Measurements from ENCODE around the gene DMC1.

Gene DMC1

DNA sequence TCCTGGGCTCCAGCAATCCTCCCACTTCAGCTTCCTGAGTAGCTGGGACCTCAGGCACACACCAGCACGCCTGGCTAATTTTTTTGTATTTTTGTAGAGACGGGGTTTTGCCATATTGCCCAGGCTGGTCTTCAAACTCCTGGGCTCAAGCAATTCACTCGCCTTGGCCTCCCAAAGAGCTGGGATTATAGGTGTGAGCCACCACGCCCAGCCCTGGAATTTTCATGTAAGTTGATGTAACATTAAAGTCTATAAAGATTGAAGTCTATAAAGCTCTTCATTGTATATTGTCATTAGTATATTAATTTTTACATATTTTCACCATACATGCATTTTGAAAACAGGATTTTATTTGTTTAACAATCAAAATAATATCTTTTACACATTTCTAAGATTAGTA is 51.4 kb downstream of the DMC1 start:
- H2AFZ ChIP-seq (ENCODE audit: low read length): no peak overlapping the region
- H3K9me3 ChIP-seq (replicated peaks in 1 of 2; ENCODE audit: control insufficient read depth in 2 of 2, insufficient read depth in 1 of 2, low read depth in 1 of 2, low read length in 2 of 2): no peaks in the 10 kb centered on the region
- H3K14ac ChIP-seq (ENCODE audit: low read length): no peak overlapping the region
- WGBS, 2 donors (ENCODE audit: extremely low coverage in 2 of 2, insufficient read length in 2 of 2, insufficient replicate concordance in 1 of 2): no CpG with 5 or more reads among the region's 4 CpGs
- no peak overlapping the region for H2AK5ac ChIP-seq (ENCODE audit: low read depth, low read length)
- no peak overlapping the region for H2BK15ac ChIP-seq (ENCODE audit: low read length)
- H3K18ac ChIP-seq (ENCODE audit: low read length): no peak overlapping the region
- H3K79me1 ChIP-seq (ENCODE audit: low read depth, low read length): no peaks in the 10 kb centered on the region
- no peak overlapping the region for H4K91ac ChIP-seq (ENCODE audit: low read depth, low read length, poor library complexity)
- no peaks in the 10 kb centered on the region for H3K4me1 ChIP-seq (ENCODE audit: control insufficient read depth in 2 of 2, insufficient read depth in 1 of 2, low read depth in 1 of 2, low read length in 2 of 2)
- no peaks in the 10 kb centered on the region for H3K36me3 ChIP-seq (replicated peaks in 1 of 2; ENCODE audit: control insufficient read depth in 2 of 2, insufficient read depth in 2 of 2, low read length in 2 of 2)
- H2BK120ac ChIP-seq (ENCODE audit: low read depth, low read length): no peak overlapping the region
- H2BK12ac ChIP-seq (ENCODE audit: low read length): no peak overlapping the region
- no peak overlapping the region for H3K27ac ChIP-seq (replicated peaks; ENCODE audit: low read length)
- DNase-seq (ENCODE audit: low spot score): no peak
- no peak overlapping the region for H4K8ac ChIP-seq (ENCODE audit: low read depth, low read length)
- H3K9ac ChIP-seq (ENCODE audit: low read depth, low read length, poor library complexity): no peak overlapping the region
- H2BK5ac ChIP-seq (ENCODE audit: low read length): no peak overlapping the region
- H3K27me3 ChIP-seq (ENCODE audit: control insufficient read depth in 3 of 3, insufficient read depth in 3 of 3, low read depth in 1 of 3, low read length in 3 of 3): peaks cover 0 to 5% (median 0%) of the 10 kb centered on the region in 3 experiments
- no peak overlapping the region for H3K4me2 ChIP-seq (ENCODE audit: insufficient read depth, low read length, poor library complexity, severe bottlenecking)
- no peak overlapping the region for H3K4me3 ChIP-seq (ENCODE audit: low read length in 2 of 2)
- H3K23ac ChIP-seq (ENCODE audit: low read depth, low read length, poor library complexity): no peak overlapping the region
- no peak overlapping the region for H3K4ac ChIP-seq (ENCODE audit: low read length)

GRCh38 chr22:38513063-38513462 is 56.9 kb downstream of the DMC1 start:
- Histone ChIP-seq H2BK5ac (ENCODE audit: low read length) (no peak overlapping the region), H3K23ac (ENCODE audit: low read depth, low read length, poor library complexity) (no peak overlapping the region), H3K79me1 (ENCODE audit: low read depth, low read length) (no peaks in the 10 kb centered on the region), H4K91ac (ENCODE audit: low read depth, low read length, poor library complexity) (no peak overlapping the region), H3K18ac (ENCODE audit: low read length) (no peak overlapping the region), H3K27me3 (ENCODE audit: control insufficient read depth in 3 of 3, insufficient read depth in 3 of 3, low read depth in 1 of 3, low read length in 3 of 3) (no peaks in the 10 kb centered on the region), H3K4ac (ENCODE audit: low read length) (no peak overlapping the region), H2AFZ (ENCODE audit: low read length) (no peak overlapping the region), H2BK15ac (ENCODE audit: low read length) (no peak overlapping the region), H3K36me3 (replicated peaks in 1 of 2; ENCODE audit: control insufficient read depth in 2 of 2, insufficient read depth in 2 of 2, low read length in 2 of 2) (no peaks in the 10 kb centered on the region), H4K8ac (ENCODE audit: low read depth, low read length) (no peak overlapping the region), H2BK120ac (ENCODE audit: low read depth, low read length) (no peak overlapping the region), H3K4me2 (ENCODE audit: insufficient read depth, low read length, poor library complexity, severe bottlenecking) (no peak overlapping the region), H3K27ac (replicated peaks; ENCODE audit: low read length) (no peak overlapping the region), H3K4me1 (ENCODE audit: control insufficient read depth in 2 of 2, insufficient read depth in 1 of 2, low read depth in 1 of 2, low read length in 2 of 2) (no peaks in the 10 kb centered on the region), H3K9me3 (replicated peaks in 1 of 2; ENCODE audit: control insufficient read depth in 2 of 2, insufficient read depth in 1 of 2, low read depth in 1 of 2, low read length in 2 of 2) (no peaks in the 10 kb centered on the region), H2BK12ac (ENCODE audit: low read length) (no peak overlapping the region), H3K9ac (ENCODE audit: low read depth, low read length, poor library complexity) (no peak overlapping the region), H3K14ac (ENCODE audit: low read length) (no peak overlapping the region), H2AK5ac (ENCODE audit: low read depth, low read length) (no peak overlapping the region), H3K4me3 (ENCODE audit: low read length in 2 of 2) (no peak overlapping the region)
- DNase-seq (ENCODE audit: low spot score): no peak
- WGBS, 2 donors (ENCODE audit: extremely low coverage in 2 of 2, insufficient read length in 2 of 2, insufficient replicate concordance in 1 of 2): no CpG with 5 or more reads among the region's 1 CpG

GRCh38 chr22:38510416-38510970 is 59.5 kb downstream of the DMC1 start:
- no peak overlapping the region for H4K91ac ChIP-seq (ENCODE audit: low read depth, low read length, poor library complexity)
- no peak overlapping the region for H3K4me2 ChIP-seq (ENCODE audit: insufficient read depth, low read length, poor library complexity, severe bottlenecking)
- no peak overlapping the region for H3K4ac ChIP-seq (ENCODE audit: low read length)
- H3K4me3 ChIP-seq (ENCODE audit: low read length in 2 of 2): no peak overlapping the region
- no peak overlapping the region for H2BK120ac ChIP-seq (ENCODE audit: low read depth, low read length)
- H3K18ac ChIP-seq (ENCODE audit: low read length): no peak overlapping the region
- no peaks in the 10 kb centered on the region for H3K36me3 ChIP-seq (replicated peaks in 1 of 2; ENCODE audit: control insufficient read depth in 2 of 2, insufficient read depth in 2 of 2, low read length in 2 of 2)
- no peak overlapping the region for H2AK5ac ChIP-seq (ENCODE audit: low read depth, low read length)
- H3K14ac ChIP-seq (ENCODE audit: low read length): no peak overlapping the region
- no peak overlapping the region for H2BK5ac ChIP-seq (ENCODE audit: low read length)
- H3K23ac ChIP-seq (ENCODE audit: low read depth, low read length, poor library complexity): no peak overlapping the region
- H2AFZ ChIP-seq (ENCODE audit: low read length): no peak overlapping the region
- no peak overlapping the region for H3K9ac ChIP-seq (ENCODE audit: low read depth, low read length, poor library complexity)
- no peak for DNase-seq (ENCODE audit: low spot score)
- no CpG with 5 or more reads among the region's 5 CpGs for WGBS, 2 donors (ENCODE audit: extremely low coverage in 2 of 2, insufficient read length in 2 of 2, insufficient replicate concordance in 1 of 2)
- H2BK12ac ChIP-seq (ENCODE audit: low read length): no peak overlapping the region
- no peak overlapping the region for H2BK15ac ChIP-seq (ENCODE audit: low read length)
- peaks cover 3% of the 10 kb centered on the region for H3K79me1 ChIP-seq (ENCODE audit: low read depth, low read length)
- H3K27me3 ChIP-seq (ENCODE audit: control insufficient read depth in 3 of 3, insufficient read depth in 3 of 3, low read depth in 1 of 3, low read length in 3 of 3): no peaks in the 10 kb centered on the region
- H3K27ac ChIP-seq (replicated peaks; ENCODE audit: low read length): no peak overlapping the region
- peaks cover 3 to 6% of the 10 kb centered on the region in 2 donors for H3K4me1 ChIP-seq (ENCODE audit: control insufficient read depth in 2 of 2, insufficient read depth in 1 of 2, low read depth in 1 of 2, low read length in 2 of 2)
- H3K9me3 ChIP-seq (replicated peaks in 1 of 2; ENCODE audit: control insufficient read depth in 2 of 2, insufficient read depth in 1 of 2, low read depth in 1 of 2, low read length in 2 of 2): no peaks in the 10 kb centered on the region
- no peak overlapping the region for H4K8ac ChIP-seq (ENCODE audit: low read depth, low read length)

GRCh38 chr22:38506118-38506962 is 63.6 kb downstream of the DMC1 start, which contains the start of gene DDX17:
TSS of gene DDX17 (minus strand) at chr22:38506311.
- Histone ChIP-seq H4K91ac (ENCODE audit: low read depth, low read length, poor library complexity) (peak within 1 kb of the TSS; percentile 100), H4K8ac (ENCODE audit: low read depth, low read length) (peak within 1 kb of the TSS; percentile 100)

More at GRCh38 chr22:38506118-38506962, 63.6 kb downstream of the DMC1 start, which contains the start of gene DDX17:
- peak within 1 kb of the TSS; percentile 91 for H2AFZ ChIP-seq (ENCODE audit: low read length)
- DNase-seq (ENCODE audit: low spot score): peak; percentile 97
- peaks cover 8 to 12% of the 10 kb centered on the region in 2 donors for H3K4me1 ChIP-seq (ENCODE audit: control insufficient read depth in 2 of 2, insufficient read depth in 1 of 2, low read depth in 1 of 2, low read length in 2 of 2)
- peak within 1 kb of the TSS; percentile 99 for H3K27ac ChIP-seq (replicated peaks; ENCODE audit: low read length)
- peak within 1 kb of the TSS; percentile 100 for H3K9ac ChIP-seq (ENCODE audit: low read depth, low read length, poor library complexity)
- H3K36me3 ChIP-seq (replicated peaks in 1 of 2; ENCODE audit: control insufficient read depth in 2 of 2, insufficient read depth in 2 of 2, low read length in 2 of 2): peaks cover 4 to 40% of the 10 kb centered on the region in 2 donors
- H3K4ac ChIP-seq (ENCODE audit: low read length): peak within 1 kb of the TSS; percentile 95
- H3K79me1 ChIP-seq (ENCODE audit: low read depth, low read length): peaks cover 3% of the 10 kb centered on the region
- H3K27me3 ChIP-seq (ENCODE audit: control insufficient read depth in 3 of 3, insufficient read depth in 3 of 3, low read depth in 1 of 3, low read length in 3 of 3): no peaks in the 10 kb centered on the region
- H3K4me2 ChIP-seq (ENCODE audit: insufficient read depth, low read length, poor library complexity, severe bottlenecking): peak within 1 kb of the TSS; percentile 65
- peak within 1 kb of the TSS; percentile 95 to 96 for H3K4me3 ChIP-seq (ENCODE audit: low read length in 2 of 2)
- peak within 1 kb of the TSS; percentile 100 for H2AK5ac ChIP-seq (ENCODE audit: low read depth, low read length)
- H2BK12ac ChIP-seq (ENCODE audit: low read length): no peak within 1 kb of the TSS
- WGBS, 2 donors (ENCODE audit: extremely low coverage in 2 of 2, insufficient read length in 2 of 2, insufficient replicate concordance in 1 of 2): no CpG with 5 or more reads among the region's 83 CpGs
- peak within 1 kb of the TSS; percentile 100 for H3K18ac ChIP-seq (ENCODE audit: low read length)
- H3K23ac ChIP-seq (ENCODE audit: low read depth, low read length, poor library complexity): peak within 1 kb of the TSS; percentile 99
- peak within 1 kb of the TSS; percentile 100 for H3K14ac ChIP-seq (ENCODE audit: low read length)
- peak within 1 kb of the TSS; percentile 99 for H2BK120ac ChIP-seq (ENCODE audit: low read depth, low read length)
- H3K9me3 ChIP-seq (replicated peaks in 1 of 2; ENCODE audit: control insufficient read depth in 2 of 2, insufficient read depth in 1 of 2, low read depth in 1 of 2, low read length in 2 of 2): no peaks in the 10 kb centered on the region
- H2BK15ac ChIP-seq (ENCODE audit: low read length): peak within 1 kb of the TSS; percentile 93
- peak within 1 kb of the TSS; percentile 100 for H2BK5ac ChIP-seq (ENCODE audit: low read length)
